Measurements from ENCODE around the gene ZNF526. TPM values are rescaled to one million over a fixed set of nuclear protein-coding genes. Genes with fewer than 3 reads are reported as not detected.

The ZNF526 gene
- total RNA-seq, 1 donor from 2014 or later = 6.1 TPM

GRCh38 chr19:42268704-42269477 is 48.8 kb downstream of the ZNF526 start, which contains the start of gene CIC:
CIC (plus strand) TSS chr19:42269252; CDS start chr19:42271784, 2,532 bp downstream.
- peak within 1 kb of the TSS; percentile 76 for H3K4me3 ChIP-seq
- H3K4me1 ChIP-seq = peaks cover 42% of the 10 kb centered on the region
- peak within 1 kb of the TSS; percentile 98 for H3K27ac ChIP-seq
- TF ChIP-seq POLR2A (IDR thresholded peaks at IDR 0.05) (no peak), POLR2AphosphoS5 (IDR thresholded peaks at IDR 0.05; ENCODE audit: insufficient read depth in 1 of 2, low read depth in 1 of 2) (peak; percentile 13 to 87), CTCF (IDR thresholded peaks at IDR 0.05) (no peak)
- peak; percentile 100 for DNase-seq (ENCODE audit: extremely low spot score in 2 of 2)
- H3K9me3 ChIP-seq = no peaks in the 10 kb centered on the region
- no peaks in the 10 kb centered on the region for H3K27me3 ChIP-seq
- intact Hi-C loops (cut with DNase I) = no loop called here
- H3K36me3 ChIP-seq = peaks cover 0 to 12% of the 10 kb centered on the region in 2 donors

GRCh38 chr19:42269478-42270345 is 49.6 kb downstream of the ZNF526 start:
- no peak for DNase-seq (ENCODE audit: extremely low spot score in 2 of 2)
- Histone ChIP-seq H3K4me3 (peak overlapping the region; percentile 76), H3K27ac (peak overlapping the region; percentile 97), H3K27me3 (no peaks in the 10 kb centered on the region), H3K36me3 (peaks cover 0 to 21% of the 10 kb centered on the region in 2 donors), H3K9me3 (no peaks in the 10 kb centered on the region), H3K4me1 (peaks cover 50% of the 10 kb centered on the region)
- intact Hi-C loops (cut with DNase I) = no loop called here
- TF ChIP-seq POLR2A (IDR thresholded peaks at IDR 0.05) (no peak), POLR2AphosphoS5 (IDR thresholded peaks at IDR 0.05; ENCODE audit: insufficient read depth in 1 of 2, low read depth in 1 of 2) (no peak), CTCF (IDR thresholded peaks at IDR 0.05) (no peak)

GRCh38 chr19:42270346-42271044 is 50.4 kb downstream of the ZNF526 start:
- H3K27me3 ChIP-seq = no peaks in the 10 kb centered on the region
- no peak for DNase-seq (ENCODE audit: extremely low spot score in 2 of 2)
- TF ChIP-seq POLR2A (IDR thresholded peaks at IDR 0.05) (no peak), CTCF (IDR thresholded peaks at IDR 0.05) (no peak), POLR2AphosphoS5 (IDR thresholded peaks at IDR 0.05; ENCODE audit: insufficient read depth in 1 of 2, low read depth in 1 of 2) (peak; percentile 50 to 73)
- peaks cover 0 to 28% of the 10 kb centered on the region in 2 donors for H3K36me3 ChIP-seq
- intact Hi-C loops (cut with DNase I) = no loop called here
- H3K4me3 ChIP-seq = peak overlapping the region; percentile 76
- peaks cover 57% of the 10 kb centered on the region for H3K4me1 ChIP-seq
- H3K27ac ChIP-seq = peak overlapping the region; percentile 97
- no peaks in the 10 kb centered on the region for H3K9me3 ChIP-seq

DNA sequence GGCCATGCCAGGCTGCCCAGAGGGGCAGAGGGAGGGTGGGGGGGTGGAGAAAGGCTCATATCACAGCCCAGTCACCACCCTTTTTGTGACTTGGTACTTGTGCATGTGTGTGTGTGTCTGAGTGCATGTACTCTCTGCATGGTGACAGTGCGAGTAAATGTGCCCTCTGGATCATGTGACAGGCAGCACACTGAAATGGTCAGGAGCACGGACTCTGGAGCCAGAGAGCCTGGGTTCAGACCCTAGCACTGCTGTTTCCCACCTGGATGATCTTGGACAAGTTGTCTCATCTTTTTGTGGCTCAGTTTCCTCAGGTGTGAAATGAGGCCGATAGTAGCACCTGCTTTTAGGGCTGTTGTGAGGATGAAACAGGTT is 50.9 kb downstream of the ZNF526 start:
- Histone ChIP-seq H3K27me3 (no peaks in the 10 kb centered on the region), H3K27ac (peak overlapping the region; percentile 97), H3K4me3 (peak overlapping the region; percentile 76), H3K9me3 (no peaks in the 10 kb centered on the region), H3K4me1 (peaks cover 62% of the 10 kb centered on the region), H3K36me3 (peaks cover 0 to 28% of the 10 kb centered on the region in 2 donors)
- DNase-seq (ENCODE audit: extremely low spot score in 2 of 2) = no peak
- intact Hi-C loops (cut with DNase I) = no loop called here
- TF ChIP-seq POLR2A (IDR thresholded peaks at IDR 0.05) = no peak
- no peak for TF ChIP-seq POLR2AphosphoS5 (IDR thresholded peaks at IDR 0.05; ENCODE audit: insufficient read depth in 1 of 2, low read depth in 1 of 2)
- TF ChIP-seq CTCF (IDR thresholded peaks at IDR 0.05) = no peak

Data from vagina (tissue), 2 donors.